ENCODE data around the gene CPLX1.

CPLX1 gene

DNA sequence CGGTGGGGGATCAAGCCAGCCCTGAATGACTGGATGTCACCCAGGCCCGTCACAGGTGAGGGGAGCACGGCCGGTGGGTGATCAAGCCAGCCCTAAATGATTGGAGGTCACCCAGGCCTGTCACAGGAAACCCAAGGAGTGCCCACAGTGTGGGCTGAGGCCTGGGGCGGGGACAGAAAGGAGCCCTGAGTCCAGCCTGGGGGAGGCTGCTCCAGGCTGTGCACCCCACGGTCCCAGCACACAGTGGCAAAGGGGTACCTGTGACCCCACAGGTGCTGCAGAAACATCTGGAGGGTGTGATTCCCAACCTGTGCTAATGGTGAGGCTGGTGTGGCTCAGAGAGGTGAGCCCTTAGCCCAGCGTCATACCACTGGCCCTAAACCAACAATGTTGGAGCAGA, 6.2 kb upstream of the CPLX1 start:
- DNase-seq: no peak

DNA sequence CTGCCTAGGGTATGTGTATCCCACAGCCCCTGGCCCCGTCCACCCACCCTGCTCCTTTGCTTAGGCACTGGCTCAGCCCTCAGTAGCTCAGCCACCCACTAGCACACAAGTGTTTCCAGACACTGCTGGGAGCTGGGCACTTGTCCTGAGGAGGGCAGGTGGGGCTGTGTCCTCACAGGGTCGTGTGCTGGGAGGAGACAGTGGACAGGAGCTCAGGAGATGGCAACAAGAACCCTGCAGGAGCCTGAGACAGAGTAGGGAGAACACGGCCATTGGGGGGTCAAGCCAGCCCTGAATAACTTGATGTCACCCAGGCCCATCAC, 5.5 kb upstream of the CPLX1 start:
- DNase-seq: no peak

DNA sequence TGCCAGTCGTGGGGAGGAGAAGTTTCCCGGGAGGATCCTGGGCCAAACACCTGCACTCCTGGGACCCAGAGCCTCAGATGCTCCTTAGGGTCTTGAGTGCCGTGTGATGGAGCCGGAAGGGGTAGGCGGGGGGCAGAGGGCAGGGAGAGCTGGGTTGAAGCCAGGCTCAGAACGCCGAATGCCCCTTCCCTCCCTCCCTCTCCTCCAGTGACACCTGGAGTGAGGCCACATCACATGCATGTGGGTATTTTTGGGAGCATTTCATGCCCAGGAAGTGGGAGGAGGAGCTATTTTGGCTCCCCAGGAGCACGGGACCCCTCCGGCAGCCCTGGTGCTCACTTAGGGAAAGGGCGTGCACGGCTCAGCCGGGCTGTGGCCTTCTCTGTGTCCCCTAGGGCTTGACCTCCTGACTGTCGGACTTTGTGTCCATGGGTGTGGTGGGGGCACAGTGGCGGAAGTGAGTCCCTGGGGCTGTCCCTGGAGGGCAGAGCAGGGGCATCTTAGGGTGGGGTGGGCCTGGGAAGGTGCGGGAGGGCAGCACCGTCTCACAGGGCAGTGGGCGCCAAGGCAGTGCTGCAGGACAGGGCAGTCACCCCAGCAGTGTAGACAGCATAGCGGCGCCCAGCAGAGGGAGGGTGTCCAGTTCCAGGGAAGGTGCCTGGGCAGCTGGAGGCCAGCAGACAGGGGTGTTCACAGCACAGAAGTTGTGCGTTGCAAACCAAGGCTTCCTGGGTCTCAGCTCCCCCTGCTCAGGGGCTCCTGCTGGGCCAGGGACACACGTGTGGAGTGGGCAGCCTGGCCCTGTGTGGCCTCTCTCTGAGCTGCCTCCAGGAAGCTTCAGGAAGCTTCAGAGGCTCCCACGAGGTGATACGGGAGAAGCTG, 4.9 kb upstream of the CPLX1 start:
- no peak for DNase-seq

DNA sequence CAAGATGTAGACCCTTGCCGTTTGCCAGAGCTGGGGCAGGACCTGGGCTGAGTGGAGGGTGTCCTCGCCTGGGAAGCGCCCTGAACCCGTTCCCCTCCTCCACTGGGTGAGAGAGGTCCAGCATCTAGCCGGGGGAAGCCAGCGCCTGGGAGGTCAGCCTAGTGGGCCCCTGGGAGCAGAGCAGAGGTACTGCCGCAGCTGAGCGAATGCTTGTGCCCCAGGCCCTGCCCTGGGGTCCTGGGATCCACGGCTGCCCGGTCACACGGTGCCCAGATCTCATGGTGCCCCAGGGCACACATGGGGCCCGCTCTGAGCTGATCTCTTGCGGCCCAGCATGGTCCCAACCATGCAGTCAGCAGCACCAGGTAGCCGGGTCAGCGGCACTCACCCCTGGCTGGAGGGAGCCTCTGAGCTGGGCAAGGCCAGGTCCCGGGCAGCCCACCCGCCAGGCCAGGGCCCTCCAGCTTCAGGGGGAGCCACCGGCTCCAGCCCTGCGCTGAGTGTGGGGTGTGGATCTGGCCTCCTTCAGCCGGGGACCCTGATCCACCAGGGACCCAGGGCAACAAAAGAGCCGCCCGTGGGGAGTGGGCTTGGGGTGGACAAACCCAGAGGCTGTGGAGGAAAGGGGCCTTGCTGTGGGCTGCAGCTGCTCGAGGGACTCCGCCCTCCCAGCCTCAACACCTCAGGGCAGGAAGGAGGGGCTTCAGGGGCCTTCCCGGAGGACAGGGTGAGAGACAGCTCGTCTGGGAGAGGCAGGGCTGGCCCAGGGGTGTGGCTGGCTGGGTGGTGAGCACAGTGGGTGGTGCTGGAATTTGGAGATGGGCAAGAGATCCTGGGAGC, 4.1 kb upstream of the CPLX1 start:
- DNase-seq: no peak

DNA sequence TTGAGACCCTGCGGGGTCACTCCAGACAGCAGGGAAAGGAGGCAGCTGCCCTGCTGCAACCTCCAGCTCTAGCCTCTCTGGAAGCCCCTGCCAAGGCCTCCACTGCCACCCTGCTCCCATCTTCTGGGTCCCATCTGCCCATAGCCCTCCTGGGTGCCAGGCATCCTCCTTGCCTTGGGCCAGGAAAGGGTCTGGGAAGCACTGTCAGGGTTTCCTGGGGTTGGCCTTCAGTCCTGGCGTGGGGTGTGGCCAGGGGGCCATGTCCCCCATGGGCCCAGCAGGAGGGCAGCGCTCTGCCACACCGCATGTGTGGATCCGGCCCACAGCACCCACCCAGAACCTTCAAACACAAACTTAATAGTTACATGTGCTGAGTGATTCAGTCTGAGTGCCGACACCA, 3.4 kb upstream of the CPLX1 start:
- DNase-seq: no peak

DNA sequence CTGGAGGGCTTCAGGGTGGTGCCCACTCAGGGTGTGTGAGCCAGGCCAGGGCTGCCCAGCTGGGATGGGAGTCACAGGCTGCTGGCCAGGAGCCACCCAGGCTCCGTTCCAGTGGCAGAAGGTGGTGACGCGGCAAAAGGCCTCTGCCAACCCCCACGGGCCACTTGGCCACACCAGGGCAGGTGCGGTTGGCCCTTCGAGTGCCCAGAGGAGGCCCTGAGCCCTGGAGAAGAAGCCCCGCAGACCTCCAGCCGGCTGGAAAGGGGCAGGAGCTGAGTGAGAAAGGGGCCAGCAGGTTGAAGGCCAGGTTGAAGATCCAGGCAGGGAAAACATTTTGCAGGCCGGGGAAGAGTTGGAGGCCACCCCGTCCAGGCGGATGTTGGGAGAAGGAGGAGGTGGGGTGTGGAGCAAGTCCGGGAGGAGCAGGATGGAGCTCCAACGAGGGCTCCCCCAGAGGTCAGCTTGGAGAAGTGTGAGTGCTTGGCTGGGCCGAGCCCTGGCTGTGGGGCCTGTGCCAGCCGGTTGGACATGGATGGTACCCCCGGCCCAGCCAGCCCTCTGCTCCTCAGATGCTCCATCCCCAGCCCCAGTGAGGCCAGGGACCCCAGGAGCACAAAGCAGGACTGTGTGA, 2.8 kb upstream of the CPLX1 start:
- no peak for DNase-seq

DNA sequence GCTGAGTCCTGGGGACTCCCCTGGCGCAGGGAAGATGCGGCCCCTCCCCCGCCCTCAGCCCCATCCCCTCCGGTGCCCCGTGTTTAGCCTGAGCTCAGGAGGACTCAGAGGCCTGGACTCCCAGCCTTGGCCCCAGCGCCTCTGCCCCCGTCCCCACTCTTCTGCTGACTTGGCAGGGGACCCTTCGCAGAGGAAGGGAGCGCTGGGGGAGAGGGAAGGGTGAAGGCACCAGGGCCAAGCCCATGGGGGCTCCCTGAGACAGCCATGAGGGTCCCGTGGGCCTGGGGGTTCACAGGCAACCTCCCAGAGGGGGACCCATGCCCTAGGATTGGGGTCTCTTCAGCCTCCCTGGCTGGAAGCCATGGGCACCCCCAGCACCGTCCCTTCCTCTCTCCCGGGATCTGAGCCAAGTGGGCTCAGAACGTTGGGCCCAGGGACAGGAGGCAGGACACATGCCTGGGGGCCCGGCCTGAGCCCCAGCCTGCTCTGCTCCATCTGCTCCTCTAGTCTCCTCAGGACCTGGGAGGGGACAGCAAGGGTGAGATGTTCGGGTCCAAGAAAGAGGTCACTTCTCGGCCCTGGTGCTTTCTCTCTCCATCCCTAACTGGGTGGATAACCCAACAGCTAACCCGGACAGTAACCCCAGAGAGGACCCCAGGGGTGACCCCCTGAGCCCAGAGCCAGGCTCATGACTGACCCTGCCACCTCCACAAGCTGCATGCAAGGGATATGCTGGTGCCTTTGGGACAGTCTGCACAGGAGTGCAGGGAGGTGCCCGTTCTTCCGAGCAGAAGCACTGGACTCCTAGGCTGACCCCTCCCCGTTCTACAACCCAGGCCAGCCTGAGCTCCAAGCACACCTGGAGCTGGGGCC, 1.5 kb upstream of the CPLX1 start:
- DNase-seq: no peak

DNA sequence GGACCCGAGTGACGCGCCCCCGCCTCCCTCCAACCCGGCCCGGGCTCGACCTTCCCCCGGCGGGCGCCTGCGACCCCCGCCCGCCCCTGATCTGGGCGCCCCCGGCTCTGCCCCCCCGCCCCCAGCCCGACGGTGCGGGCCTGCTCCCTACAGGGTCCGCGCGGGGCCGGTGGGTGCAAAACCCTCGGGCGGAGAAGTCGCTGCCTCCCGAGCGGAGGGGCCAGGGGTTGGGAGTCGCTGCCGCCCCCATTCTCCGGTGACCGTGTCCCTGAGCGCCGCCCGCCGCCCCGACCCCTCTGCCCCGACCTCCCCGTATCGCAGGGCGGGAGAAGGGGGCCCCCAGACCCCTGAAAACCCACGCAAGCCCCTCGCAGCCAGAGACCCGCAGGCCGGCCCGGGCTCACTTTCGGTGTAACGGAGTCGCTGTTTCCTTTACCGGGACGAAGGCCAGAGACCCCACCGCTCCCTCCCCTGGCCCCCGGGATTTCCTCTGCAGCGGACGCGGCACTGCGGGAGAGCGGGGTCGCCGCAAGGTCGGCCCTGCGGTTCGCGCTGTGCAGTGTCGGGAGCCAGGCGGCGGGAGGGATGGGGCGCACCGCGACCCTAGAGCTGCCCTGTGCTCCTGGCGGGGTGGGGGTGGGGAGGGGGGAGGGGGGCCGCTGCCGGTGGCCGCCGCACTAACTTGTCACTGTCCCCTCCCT, 729 bp upstream of the CPLX1 start:
- DNase-seq: no peak

DNA sequence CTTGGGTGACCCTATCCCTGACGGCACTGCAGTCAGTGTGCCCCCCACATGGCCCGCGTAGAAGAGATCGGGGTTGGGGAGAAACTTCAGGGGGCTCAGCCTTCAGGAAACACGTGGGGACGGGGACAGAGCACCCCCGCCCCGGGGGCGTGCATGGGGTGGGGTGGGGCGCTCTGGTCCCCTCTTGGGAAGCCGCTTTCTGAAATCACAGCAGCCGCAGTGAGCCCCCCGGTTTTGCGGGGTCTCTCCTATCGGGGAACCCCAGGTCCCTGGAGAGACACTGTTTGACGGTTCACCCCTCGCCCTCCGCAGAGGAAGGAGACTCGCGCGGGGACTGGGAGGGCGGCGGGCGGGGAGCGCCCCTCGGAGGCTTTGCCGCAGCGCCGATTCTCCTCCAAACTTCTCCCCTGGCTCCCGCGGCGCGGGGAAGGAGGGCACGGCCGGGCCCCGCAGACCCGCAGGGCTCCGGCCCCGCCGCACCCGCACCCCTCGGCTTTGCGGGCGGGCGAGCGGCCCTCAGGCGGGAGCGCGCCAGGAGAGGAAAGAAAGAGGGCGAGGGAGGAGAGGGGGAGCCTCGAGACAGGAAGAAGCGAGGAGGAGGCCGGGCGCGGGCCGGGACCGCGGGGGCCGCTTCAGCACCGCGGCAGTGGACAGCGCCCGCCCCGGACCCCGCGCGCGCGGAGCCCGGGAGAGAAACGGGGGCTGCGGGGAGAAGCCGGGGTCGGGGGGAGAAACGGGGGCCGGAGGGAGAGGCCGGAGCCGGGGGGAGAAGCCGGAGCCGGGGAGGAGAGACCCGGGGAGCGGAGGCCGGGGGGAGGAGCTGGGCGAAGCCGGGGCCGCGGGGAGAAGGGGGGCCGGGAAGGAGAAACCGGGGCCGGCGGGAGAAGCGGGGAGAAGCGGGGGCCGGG, 612 bp downstream of the CPLX1 start:
- DNase-seq: no peak

DNA sequence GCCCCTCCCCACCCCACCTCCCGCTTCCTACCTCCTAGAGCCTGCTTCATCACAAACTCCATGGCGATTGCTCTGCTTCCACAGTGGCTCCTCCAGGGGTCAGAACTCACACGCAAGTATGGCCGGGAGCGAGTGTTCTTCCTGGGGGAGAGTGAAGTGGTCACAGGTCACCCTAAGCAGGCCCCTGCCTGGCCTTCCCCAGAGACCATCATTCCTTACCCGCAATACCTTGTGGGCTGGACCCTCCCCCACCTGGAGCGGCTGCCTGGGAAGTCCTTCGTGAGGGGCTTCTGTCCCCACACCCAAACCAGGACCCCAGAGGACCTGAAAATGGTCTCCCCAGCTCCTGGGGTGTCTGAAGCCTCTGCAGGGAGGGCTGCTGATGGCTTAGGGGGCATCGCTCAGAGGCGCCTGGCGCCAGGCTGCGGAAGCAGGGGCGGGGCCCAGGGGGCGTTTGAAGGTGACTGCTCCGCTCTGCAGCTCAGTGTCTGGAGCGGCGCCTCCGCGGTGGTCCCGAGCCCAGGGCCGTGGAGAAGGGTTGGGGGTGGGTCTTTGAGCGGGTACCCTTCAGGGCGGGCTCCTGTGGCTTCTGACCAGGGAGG, 1.4 kb downstream of the CPLX1 start:
- DNase-seq: no peak

DNA sequence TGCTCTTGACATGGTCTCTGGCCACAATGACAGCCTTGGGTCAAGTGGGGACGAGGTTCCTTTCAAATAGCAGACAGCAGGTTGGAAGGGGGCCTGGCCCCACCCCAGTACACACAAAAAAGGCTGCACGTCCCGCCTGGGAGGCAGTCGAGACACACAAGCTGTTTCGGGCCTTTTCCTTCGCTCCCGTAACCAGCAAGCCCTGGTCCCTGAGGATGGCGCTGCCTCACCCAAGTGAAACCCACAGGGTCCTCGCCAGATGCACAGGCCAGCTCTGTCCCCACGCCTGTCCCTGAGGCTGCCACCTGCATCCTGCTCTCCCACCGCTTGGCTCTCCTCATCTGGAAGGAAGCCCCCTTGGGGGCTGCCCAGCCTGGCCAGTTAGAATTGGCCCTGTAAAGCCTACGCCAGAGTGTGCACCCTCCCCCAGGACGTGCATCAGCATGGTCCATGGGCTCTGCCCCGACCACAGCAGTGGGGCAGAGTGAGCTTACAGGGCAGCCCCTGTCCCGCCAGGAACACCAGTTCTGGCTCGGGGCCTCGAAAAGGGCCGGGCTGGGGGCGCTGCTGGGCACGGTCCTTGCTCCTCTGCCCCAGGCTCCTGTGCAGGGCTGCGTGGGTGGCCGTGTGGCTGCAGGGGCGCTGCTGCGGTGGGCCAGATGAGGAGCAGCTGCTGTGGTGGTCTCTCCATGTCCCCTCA, 2.0 kb downstream of the CPLX1 start:
- no peak for DNase-seq

DNA sequence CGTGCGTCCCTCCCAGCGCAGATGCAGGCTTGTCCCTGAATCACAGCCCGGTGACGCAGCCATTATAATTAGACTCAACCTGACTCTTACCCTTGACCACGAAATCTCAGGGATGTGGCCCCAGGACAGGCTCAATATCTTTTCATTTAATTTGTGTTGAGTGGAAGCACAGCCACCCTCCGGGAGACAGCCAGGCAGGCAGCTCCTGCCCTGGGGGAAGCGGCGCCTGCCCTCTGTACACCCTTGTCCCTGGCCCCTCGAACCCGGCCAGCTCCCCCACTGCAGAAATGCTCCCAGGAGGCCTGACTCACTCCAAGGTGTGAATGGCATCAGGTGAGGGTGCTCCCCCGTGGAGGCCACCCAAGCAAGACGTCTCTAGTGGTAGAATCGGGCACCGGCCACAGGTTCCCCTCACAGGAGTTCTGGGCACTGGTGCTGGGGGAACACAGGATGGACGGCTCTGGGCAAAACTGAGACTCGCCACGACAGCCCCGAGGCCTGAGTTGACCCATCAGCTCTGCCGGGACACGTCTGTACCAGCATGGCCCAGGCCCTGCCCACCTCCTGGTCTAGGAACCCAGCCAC, 2.7 kb downstream of the CPLX1 start:
- no peak for DNase-seq

DNA sequence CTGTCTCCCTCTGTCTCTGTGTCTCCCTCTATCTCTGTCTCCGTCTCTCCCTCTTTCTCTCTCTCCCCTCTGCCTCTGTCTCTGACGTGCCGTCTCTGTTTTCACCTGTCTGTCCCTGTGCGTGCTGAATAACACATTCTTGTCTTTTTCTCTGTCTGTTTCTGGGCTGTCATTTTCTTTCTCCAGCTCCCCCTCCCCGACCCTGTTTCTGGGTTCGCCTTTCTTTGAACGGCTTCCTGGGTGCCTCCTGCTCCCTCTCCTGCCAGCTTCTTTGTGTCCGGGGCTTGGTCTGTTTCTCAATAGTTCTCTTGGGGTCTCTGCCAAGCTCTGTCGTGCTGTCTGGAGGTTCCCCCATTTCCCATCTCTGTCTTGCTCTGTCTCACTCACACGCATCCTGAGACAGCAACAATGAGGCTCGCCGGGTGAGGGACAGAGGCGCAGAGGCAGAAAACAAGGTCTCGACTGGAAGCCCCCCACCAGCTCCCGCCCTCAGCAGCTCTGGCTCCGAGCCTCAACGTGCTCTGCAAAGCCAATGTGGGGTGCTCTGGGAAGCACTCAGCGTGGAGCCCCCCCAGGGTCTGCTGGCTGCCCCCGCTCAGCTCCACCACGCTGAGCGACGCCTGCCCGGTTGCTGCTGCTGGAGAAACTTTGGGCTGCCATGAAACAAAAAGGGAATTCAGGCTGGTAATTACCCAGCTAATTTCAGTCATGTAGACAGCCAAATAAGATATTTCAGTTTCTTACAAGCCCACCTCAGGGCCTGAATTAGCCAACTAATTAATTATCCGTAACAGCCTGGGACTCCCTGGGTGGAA, 3.4 kb downstream of the CPLX1 start:
- no peak for DNase-seq

DNA sequence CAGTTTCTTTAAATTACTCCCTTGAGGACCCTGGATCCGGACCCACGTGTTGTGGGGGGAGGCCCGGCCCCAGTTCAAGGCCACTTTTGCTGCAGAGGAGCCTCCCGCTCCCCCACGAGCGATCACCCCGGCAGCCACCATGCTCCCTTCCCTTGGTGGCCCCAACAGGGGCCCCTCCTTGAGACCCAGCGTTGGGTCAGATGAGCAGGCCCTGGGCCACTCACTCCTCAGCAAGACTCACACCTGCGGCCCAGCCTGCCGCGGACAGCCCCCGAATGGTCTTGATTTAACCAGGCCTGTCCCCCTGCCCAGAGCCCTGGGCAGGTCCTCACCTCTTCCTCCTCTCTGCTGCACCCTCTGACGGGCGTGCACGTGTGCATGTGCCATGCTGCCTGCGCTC, 4.3 kb downstream of the CPLX1 start:
- DNase-seq: no peak

DNA sequence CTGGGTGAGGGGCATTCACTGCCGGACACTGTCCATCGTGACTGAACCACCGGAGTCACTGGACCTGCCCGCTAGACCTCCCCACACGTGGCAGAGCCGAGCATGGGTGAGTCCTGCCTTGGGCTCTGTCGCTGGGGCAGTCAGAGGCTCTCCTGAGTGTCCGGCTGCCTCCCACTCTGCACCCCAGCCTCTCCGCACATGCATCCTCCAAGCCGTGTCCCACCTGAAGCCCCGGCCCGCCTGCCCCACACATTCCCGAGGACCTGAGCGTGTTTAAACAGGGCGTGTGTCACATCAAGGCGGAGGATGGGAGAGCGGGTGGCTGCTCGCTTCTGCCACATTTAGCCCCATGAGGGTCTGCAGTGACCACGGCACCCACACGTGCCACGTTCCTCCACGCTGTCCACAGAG, 4.7 kb downstream of the CPLX1 start:
- no peak for DNase-seq

DNA sequence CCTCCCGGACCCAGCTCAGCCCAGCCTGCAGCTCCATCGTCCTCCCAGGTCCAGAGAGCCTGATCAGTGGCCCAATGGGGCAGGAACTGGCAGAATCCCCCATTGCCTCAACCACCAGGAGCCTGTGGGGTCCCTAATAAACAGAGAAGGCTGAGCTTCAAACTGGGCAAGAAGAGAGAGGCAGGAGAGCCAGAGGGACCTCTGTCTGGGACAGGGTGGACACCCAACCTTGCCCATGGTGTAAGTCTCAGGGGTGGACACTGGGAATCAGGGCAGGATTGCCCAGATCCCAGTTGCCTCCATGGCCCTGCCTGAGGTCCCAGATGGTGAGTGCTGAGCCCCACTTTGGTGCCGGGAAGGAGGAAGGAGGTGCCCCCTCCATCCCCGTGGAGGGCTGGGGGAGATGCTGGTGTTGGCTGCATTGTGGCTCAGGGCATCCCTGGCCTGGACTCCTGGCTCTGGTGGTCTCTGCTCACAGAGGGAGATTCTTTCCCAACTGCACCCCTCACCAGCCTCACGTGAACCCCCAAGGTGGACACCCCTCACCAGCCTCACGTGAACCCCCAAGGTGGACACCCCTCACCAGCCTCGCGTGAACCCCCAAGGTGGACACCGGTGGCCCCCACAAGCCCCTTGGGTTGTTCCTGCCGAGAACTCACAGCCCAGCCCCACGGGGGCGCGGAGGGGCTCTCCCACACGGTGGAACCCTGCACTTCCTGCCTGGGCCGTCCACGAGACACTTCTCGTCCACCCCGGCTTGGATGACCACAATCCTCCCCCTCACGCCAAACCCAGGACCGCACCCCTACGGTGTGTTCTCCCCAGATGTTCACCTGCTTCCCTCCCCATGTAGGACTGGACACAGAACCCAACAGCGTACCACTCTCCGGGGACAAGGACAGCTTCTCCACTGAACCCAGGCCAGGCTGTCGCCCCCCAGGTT, 5.4 kb downstream of the CPLX1 start:
- no peak for DNase-seq

DNA sequence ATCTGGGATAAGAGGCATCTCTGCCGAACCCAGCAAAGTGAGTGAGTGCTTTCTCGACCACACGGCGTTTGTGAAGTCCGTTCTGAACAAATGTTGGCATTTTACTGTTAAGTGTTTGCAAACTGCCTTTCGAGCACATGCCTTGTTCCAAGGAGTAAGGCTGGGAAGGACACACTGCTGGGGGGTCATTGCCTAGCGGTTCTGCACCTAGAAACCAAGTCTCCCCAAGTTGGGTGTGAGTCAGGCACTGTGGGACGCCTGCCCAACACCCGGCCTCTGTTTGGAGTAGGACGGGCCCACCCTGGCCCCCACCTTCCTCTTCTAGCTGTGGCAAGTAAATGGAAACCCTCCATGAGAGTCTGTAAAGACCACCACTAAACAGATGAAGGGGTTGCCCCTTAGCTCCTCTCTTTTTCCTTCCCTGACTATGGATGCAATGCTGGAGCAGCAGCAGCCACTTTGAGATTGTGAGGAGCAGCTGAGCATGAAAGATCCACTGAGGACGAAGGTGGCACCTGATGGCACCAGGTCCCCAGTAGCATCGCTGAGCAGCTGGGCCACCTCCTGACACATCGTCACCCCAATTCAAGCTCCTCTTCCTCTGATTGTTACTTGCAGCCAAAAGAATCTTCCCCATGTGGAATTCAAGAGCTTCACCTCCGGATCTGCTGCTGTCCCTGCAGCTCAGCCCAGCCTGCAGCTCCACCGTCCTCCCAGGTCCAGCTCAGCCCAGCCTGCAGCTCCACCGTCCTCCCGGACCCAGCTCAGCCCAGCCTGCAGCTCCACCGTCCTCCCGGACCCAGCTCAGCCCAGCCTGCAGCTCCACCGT, 6.3 kb downstream of the CPLX1 start:
- no peak for DNase-seq

All from KG1 (cell line).